Left renal cortex interstitium (tissue), 4 donors: ENCODE measurements around the gene ANO10. TPM values are rescaled to one million over a fixed set of nuclear protein-coding genes. Genes with fewer than 3 reads are reported as not detected.
"Not testable (repeated sequence)": the region's sequence is repeated elsewhere in the genome, so short reads cannot be mapped to it uniquely, and the experiment has no call there.

Experiments used
- DNase-seq, 4 donors: peaks; one replicate each; pipeline ENCODE4 v3.0.0-alpha.2; 2013; ENCODE audit warnings: low read depth in 4 of 4, low spot score in 2 of 4, missing footprints in 1 of 4
- polyA plus RNA-seq, 4 donors: library from polyadenylated mRNA; unstranded; fragments of 120-200 nt; gene quantifications; one replicate each; pipeline ENCODE4 v1.2.1, GENCODE V29; 2013; ENCODE audit not compliant: insufficient read length in 4 of 4

The ANO10 gene
- polyA plus RNA-seq, 4 donors: 30.9 to 41.0 (median 34.7) TPM

- DNase-seq: no peak
Measured at GRCh38 chr3:43522727-43523362, 99.0 kb downstream of the ANO10 start.

GRCh38 chr3:43521941-43522340 lies 99.9 kb downstream of the ANO10 start:
- DNase-seq: no peak

- not testable (repeated sequence) for DNase-seq
Measured at GRCh38 chr3:43518515-43518914, 103.3 kb downstream of the ANO10 start.

- no peak for DNase-seq
Measured at GRCh38 chr3:43515970-43516635, 105.7 kb downstream of the ANO10 start.

- no peak for DNase-seq
Measured at GRCh38 chr3:43515208-43515917, 106.4 kb downstream of the ANO10 start.

- no peak for DNase-seq
Measured at GRCh38 chr3:43512754-43513404, 108.9 kb downstream of the ANO10 start.

GRCh38 chr3:43506644-43507043 lies 115.2 kb downstream of the ANO10 start:
- no peak for DNase-seq

- DNase-seq: no peak
Measured at GRCh38 chr3:43505351-43505750, 116.5 kb downstream of the ANO10 start.

- DNase-seq: no peak
Measured at GRCh38 chr3:43503067-43503728, 118.6 kb downstream of the ANO10 start.

- no peak for DNase-seq
Measured at GRCh38 chr3:43499256-43499655, 122.6 kb downstream of the ANO10 start.

GRCh38 chr3:43497905-43498365 lies 123.9 kb downstream of the ANO10 start:
- no peak for DNase-seq

GRCh38 chr3:43497422-43497821 lies 124.4 kb downstream of the ANO10 start:
- no peak for DNase-seq

GRCh38 chr3:43496740-43497375 lies 125.0 kb downstream of the ANO10 start:
- no peak for DNase-seq

- not testable (repeated sequence) for DNase-seq
Measured at GRCh38 chr3:43492932-43493331, 128.9 kb downstream of the ANO10 start.

GRCh38 chr3:43491807-43492206 lies 130.0 kb downstream of the ANO10 start:
- DNase-seq: not testable (repeated sequence)

GRCh38 chr3:43490640-43491185 lies 131.1 kb downstream of the ANO10 start:
- DNase-seq: no peak

- no peak for DNase-seq
Measured at GRCh38 chr3:43489930-43490329, 131.9 kb downstream of the ANO10 start.

GRCh38 chr3:43485931-43486330 lies 135.9 kb downstream of the ANO10 start:
- DNase-seq: no peak

GRCh38 chr3:43484926-43485488 lies 136.8 kb downstream of the ANO10 start:
- no peak for DNase-seq
